PC-9 (cell line): ENCODE results near the gene ATP2C2. TPM values are rescaled to one million over a fixed set of nuclear protein-coding genes. Genes with fewer than 3 reads are reported as not detected.

Source experiments
- BruUV-seq: library from RNA; stranded (reverse); fragments of 400-500 nt; replicated peaks from 2 replicates; lab custom pipeline; 2021; lab: Mats Ljungman, UMichigan
- CTCF ChIA-PET: fragments of 300-600 bp; sonication (Branson Sonifier 250); formaldehyde crosslinking; loops from one replicate; lab custom pipeline; 2022; ENCODE audit warnings: antibody characterized with exemption; lab: Charles Lee
- POLR2A ChIA-PET: fragments of 300-600 bp; sonication (Branson Sonifier 250); formaldehyde crosslinking; loops from one replicate; lab custom pipeline; 2022; ENCODE audit warnings: antibody characterized with exemption; ENCODE audit not compliant: unreplicated experiment; lab: Charles Lee
- DNase-seq, 2 experiments: peaks; one replicate each; pipeline versions ENCODE4 v3.0.0 to v3.0.0-alpha.2; 2015 to 2022; ENCODE audit warnings: mixed read lengths in 1 of 2
- H2AFZ ChIP-seq: fragments of 200-600 bp; sonication (generic); 2 replicates; pipeline ENCODE4 v1.8.1; 2017; ENCODE audit warnings: antibody characterized with exemption
- H3F3A ChIP-seq: fragments of 200-600 bp; sonication (generic); 2 replicates; pipeline ENCODE4 v1.8.1; 2017; ENCODE audit warnings: antibody characterized with exemption, mild to moderate bottlenecking, low read depth; ENCODE audit not compliant: insufficient read depth
- H3K27ac ChIP-seq: fragments of 200-600 bp; sonication (generic); 2 replicates; pipeline ENCODE4 v1.6.1; 2016; ENCODE audit warnings: mixed run types
- H3K27me3 ChIP-seq: fragments of 200-600 bp; sonication (generic); 2 replicates; pipeline ENCODE4 v1.6.1; 2016; ENCODE audit warnings: low read depth, mixed run types; ENCODE audit not compliant: insufficient read depth
- H3K36me3 ChIP-seq: fragments of 200-600 bp; sonication (generic); 2 replicates; pipeline ENCODE4 v1.6.1; 2016; ENCODE audit warnings: low read depth, mixed run types
- H3K4me1 ChIP-seq: fragments of 200-600 bp; sonication (generic); replicated peaks from 2 replicates; pipeline ENCODE4 v1.6.1; 2016; ENCODE audit warnings: mixed run types; ENCODE audit not compliant: insufficient read depth
- H3K4me2 ChIP-seq: fragments of 200-600 bp; sonication (generic); 2 replicates; pipeline ENCODE4 v1.6.1; 2017; ENCODE audit warnings: mixed run types
- H3K4me3 ChIP-seq: fragments of 200-600 bp; sonication (generic); 2 replicates; pipeline ENCODE4 v1.6.1; 2016; ENCODE audit warnings: mixed run types
- H3K79me2 ChIP-seq: fragments of 200-600 bp; sonication (generic); 2 replicates; pipeline ENCODE4 v1.6.1; 2017; ENCODE audit warnings: low read depth, mixed run types
- H3K9me2 ChIP-seq: fragments of 200-600 bp; sonication (generic); 2 replicates; pipeline ENCODE4 v1.8.1; 2017; ENCODE audit warnings: mild to moderate bottlenecking; ENCODE audit not compliant: insufficient read depth
- H3K9me3 ChIP-seq: fragments of 200-600 bp; sonication (generic); 2 replicates; pipeline ENCODE4 v1.8.1; 2016; ENCODE audit warnings: low read depth; ENCODE audit not compliant: insufficient read depth
- H4K20me1 ChIP-seq: fragments of 200-600 bp; sonication (generic); 2 replicates; pipeline ENCODE4 v1.8.1; 2017; ENCODE audit not compliant: insufficient read depth
- CTCF ChIP-seq: fragments of 200-600 bp; sonication (generic); conservative IDR thresholded peaks from 2 replicates; pipeline ENCODE4 v1.6.1; 2017; ENCODE audit warnings: mixed run types, antibody characterized with exemption, mild to moderate bottlenecking, moderate library complexity
- EZH2 ChIP-seq: fragments of 200-600 bp; sonication (generic); IDR thresholded peaks from 2 replicates; pipeline ENCODE4 v1.8.0; 2017; ENCODE audit warnings: antibody characterized with exemption, low read depth
- intact Hi-C: fragments of 100-400 bp; cut with micrococcal nuclease; formaldehyde crosslinking; loops from one replicate; pipeline ENCODE4 v1.10.0; 2022; ENCODE audit not compliant: unreplicated experiment
- total RNA-seq: library from RNA; stranded (reverse); gene quantifications from 2 replicates; pipeline ENCODE4 v1.2.3, GENCODE V29; 2021

Gene ATP2C2
- total RNA-seq, 1 experiment from 2014 or later, result 17.2 TPM

GRCh38 chr16:84330685-84331050, 37.7 kb upstream of the ATP2C2 start:
- no peak overlapping the region for H3K27ac ChIP-seq
- TF ChIP-seq CTCF, result no peak
- TF ChIP-seq EZH2, result no peak
- CTCF ChIA-PET, result interaction anchor here (0.6 kb wide), 1 partner anchor 19 kb away, joined by 4 read pairs; no protein-coding TSS in a partner anchor
- H3K9me3 ChIP-seq, result no peaks in the 10 kb centered on the region
- no peak overlapping the region for H3K4me2 ChIP-seq
- no peaks in the 10 kb centered on the region for H4K20me1 ChIP-seq
- H3K4me1 ChIP-seq, result no peaks in the 10 kb centered on the region
- BruUV-seq, result no TSS peak
- no peak overlapping the region for H2AFZ ChIP-seq
- POLR2A ChIA-PET, result no interaction called here
- intact Hi-C loops, result no loop called here
- H3K79me2 ChIP-seq, result no peaks in the 10 kb centered on the region
- no peaks in the 10 kb centered on the region; the same call in 1 of the 2 replicates for H3K27me3 ChIP-seq
- H3K4me3 ChIP-seq, result no peak overlapping the region
- H3K36me3 ChIP-seq, result no peaks in the 10 kb centered on the region
- DNase-seq, result no peak
- no peaks in the 10 kb centered on the region for H3F3A ChIP-seq
- H3K9me2 ChIP-seq, result no peaks in the 10 kb centered on the region

- H3K79me2 ChIP-seq, result no peaks in the 10 kb centered on the region
- intact Hi-C loops, result no loop called here
- no peaks in the 10 kb centered on the region for H3F3A ChIP-seq
- H3K27ac ChIP-seq, result no peak overlapping the region
- H3K9me2 ChIP-seq, result no peaks in the 10 kb centered on the region
- DNase-seq, result no peak
- no peak for TF ChIP-seq EZH2
- no peaks in the 10 kb centered on the region for H3K36me3 ChIP-seq
- H3K9me3 ChIP-seq, result no peaks in the 10 kb centered on the region; the same call in 1 of the 2 replicates
- no peak overlapping the region for H3K4me3 ChIP-seq
- no peaks in the 10 kb centered on the region for H3K4me1 ChIP-seq
- no peaks in the 10 kb centered on the region for H3K27me3 ChIP-seq
- no TSS peak for BruUV-seq
- CTCF ChIA-PET, result no interaction called here
- POLR2A ChIA-PET, result no interaction called here
- no peaks in the 10 kb centered on the region for H4K20me1 ChIP-seq
- H3K4me2 ChIP-seq, result no peak overlapping the region
- H2AFZ ChIP-seq, result no peak overlapping the region
Measured at GRCh38 chr16:84331998-84332780, 36.1 kb upstream of the ATP2C2 start.

GRCh38 chr16:84332975-84333684, 35.2 kb upstream of the ATP2C2 start:
- H3K36me3 ChIP-seq, result no peaks in the 10 kb centered on the region
- TF ChIP-seq CTCF (no peak), EZH2 (no peak)
- H3K27ac ChIP-seq, result no peak overlapping the region
- no peaks in the 10 kb centered on the region; the same call in 1 of the 2 replicates for H3K9me3 ChIP-seq
- ChIA-PET POLR2A (no interaction called here), CTCF (no interaction called here)
- H4K20me1 ChIP-seq, result no peaks in the 10 kb centered on the region
- H3K27me3 ChIP-seq, result no peaks in the 10 kb centered on the region
- no TSS peak for BruUV-seq
- no peaks in the 10 kb centered on the region for H3F3A ChIP-seq
- no peaks in the 10 kb centered on the region for H3K4me1 ChIP-seq
- no peak overlapping the region for H3K4me3 ChIP-seq
- H2AFZ ChIP-seq, result no peak overlapping the region
- H3K79me2 ChIP-seq, result no peaks in the 10 kb centered on the region
- H3K9me2 ChIP-seq, result no peaks in the 10 kb centered on the region
- H3K4me2 ChIP-seq, result no peak overlapping the region
- intact Hi-C loops, result no loop called here
- DNase-seq, result peak in 1 of 2 experiments; percentile 29
